GM12875 (cell line): ENCODE results near the gene THRB.

Experiments
- H3K4me3 ChIP-seq: one replicate; pipeline ENCODE4 v1.5.1; 2011; ENCODE audit warnings: low read depth, low read length, control low read depth
- CTCF ChIP-seq: IDR thresholded peaks from 2 replicates; pipeline ENCODE4 v1.5.1; 2011; ENCODE audit warnings: low read depth, mild to moderate bottlenecking, control low read depth, inconsistent platforms, low read length, moderate library complexity, borderline replicate concordance; ENCODE audit not compliant: insufficient read depth

Gene THRB

GRCh38 chr3:24288496-24289236, 206.0 kb downstream of the THRB start:
- no peak for TF ChIP-seq CTCF
- no peak overlapping the region for H3K4me3 ChIP-seq

GRCh38 chr3:24287755-24288450, 206.7 kb downstream of the THRB start:
- H3K4me3 ChIP-seq = no peak overlapping the region
- TF ChIP-seq CTCF = no peak

GRCh38 chr3:24286405-24286804, 208.2 kb downstream of the THRB start:
- no peak overlapping the region for H3K4me3 ChIP-seq
- no peak for TF ChIP-seq CTCF

- no peak overlapping the region for H3K4me3 ChIP-seq
- no peak for TF ChIP-seq CTCF
These were observed 216.1 kb downstream of the THRB start for GRCh38 chr3:24278543-24278942.

- no peak overlapping the region for H3K4me3 ChIP-seq
- TF ChIP-seq CTCF = no peak
These were observed 221.2 kb downstream of the THRB start for GRCh38 chr3:24273491-24273890.

- no peak overlapping the region for H3K4me3 ChIP-seq
- no peak for TF ChIP-seq CTCF
These were observed 221.8 kb downstream of the THRB start for GRCh38 chr3:24272875-24273274.

GRCh38 chr3:24272408-24272807, 222.2 kb downstream of the THRB start:
- no peak for TF ChIP-seq CTCF
- H3K4me3 ChIP-seq = no peak overlapping the region
